LNCAP (cell line): ENCODE measurements around the gene NUDT2.

Experiments
- TF ChIP-seq, protein P1 (sequence below): fragments of 450-650 bp; IDR thresholded peaks from 2 replicates; pipeline ENCODE4 v1.5.1; 2017; ENCODE audit warnings: mild to moderate bottlenecking

The NUDT2 gene

DNA sequence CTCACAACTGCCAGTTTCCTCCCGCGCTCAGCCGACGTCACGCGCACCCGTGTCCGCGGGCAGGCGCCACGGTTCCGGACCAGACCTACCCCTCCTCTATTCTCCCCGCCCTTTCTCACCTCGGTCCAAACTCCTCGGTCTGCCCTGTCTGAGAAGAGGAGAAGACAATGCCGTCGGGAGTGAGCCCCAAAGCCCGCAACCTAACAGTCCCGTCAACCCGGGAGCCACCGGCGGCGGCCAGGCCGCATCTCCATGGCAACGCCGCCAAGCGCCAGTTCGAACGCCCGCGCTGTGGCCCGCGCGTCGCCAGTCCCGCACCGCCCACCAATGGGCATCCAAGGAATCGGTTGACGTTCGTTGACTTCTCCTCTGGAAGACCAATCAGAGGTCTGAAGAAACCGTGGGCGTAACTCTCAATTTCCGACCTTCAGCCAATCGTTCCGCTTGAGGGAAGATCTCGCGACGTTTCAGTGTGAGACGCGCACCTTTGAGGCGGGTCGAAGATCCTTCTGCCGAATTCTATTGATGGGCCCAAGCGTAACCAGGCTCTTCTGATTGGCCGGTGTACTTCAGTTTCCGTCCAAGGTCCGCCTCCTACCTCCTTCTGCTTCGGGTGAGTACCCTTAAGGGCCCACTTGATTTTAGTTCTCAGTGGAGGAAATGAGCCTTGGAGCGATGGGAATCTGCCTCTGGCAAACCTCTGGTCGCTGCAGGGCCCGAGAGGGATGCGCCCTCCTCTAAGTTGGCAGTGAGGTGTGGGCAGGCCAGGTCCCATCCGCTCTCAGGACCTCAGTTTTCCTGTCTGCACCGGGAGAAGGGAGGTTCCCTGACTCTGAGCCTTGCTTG is at the start of gene NUDT2, which contains the start of gene KIF24:
TSS of gene NUDT2 (plus strand) at position 583 of the 846 bp plus-strand sequence. CDS start 9,471 bp downstream, outside the sequence.
TSS of gene KIF24 (minus strand) at position 282 of the 846 bp plus-strand sequence. CDS start 17,922 bp downstream, outside the sequence.
- TF ChIP-seq, protein P1, sequence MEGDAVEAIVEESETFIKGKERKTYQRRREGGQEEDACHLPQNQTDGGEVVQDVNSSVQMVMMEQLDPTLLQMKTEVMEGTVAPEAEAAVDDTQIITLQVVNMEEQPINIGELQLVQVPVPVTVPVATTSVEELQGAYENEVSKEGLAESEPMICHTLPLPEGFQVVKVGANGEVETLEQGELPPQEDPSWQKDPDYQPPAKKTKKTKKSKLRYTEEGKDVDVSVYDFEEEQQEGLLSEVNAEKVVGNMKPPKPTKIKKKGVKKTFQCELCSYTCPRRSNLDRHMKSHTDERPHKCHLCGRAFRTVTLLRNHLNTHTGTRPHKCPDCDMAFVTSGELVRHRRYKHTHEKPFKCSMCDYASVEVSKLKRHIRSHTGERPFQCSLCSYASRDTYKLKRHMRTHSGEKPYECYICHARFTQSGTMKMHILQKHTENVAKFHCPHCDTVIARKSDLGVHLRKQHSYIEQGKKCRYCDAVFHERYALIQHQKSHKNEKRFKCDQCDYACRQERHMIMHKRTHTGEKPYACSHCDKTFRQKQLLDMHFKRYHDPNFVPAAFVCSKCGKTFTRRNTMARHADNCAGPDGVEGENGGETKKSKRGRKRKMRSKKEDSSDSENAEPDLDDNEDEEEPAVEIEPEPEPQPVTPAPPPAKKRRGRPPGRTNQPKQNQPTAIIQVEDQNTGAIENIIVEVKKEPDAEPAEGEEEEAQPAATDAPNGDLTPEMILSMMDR = no peak

DNA sequence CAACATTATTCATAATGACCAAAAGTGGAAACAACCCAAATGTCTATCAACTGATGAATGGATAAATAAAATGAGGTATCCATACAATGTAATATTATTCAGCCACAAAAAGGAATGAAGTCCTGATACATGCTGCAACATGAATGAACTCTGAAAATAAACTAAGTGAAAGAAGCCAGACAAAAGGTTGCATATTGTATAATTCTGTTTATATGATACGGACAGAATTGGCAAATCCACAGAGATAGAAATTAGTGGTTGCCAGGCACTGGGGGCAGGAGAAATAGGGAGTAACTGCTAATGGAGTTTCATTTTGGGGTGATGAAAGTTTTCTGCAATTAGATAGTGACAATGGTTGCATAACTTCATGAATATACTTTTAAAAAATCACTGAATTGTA is 47.3 kb upstream of the NUDT2 start:
- TF ChIP-seq, protein P1 = no peak

DNA sequence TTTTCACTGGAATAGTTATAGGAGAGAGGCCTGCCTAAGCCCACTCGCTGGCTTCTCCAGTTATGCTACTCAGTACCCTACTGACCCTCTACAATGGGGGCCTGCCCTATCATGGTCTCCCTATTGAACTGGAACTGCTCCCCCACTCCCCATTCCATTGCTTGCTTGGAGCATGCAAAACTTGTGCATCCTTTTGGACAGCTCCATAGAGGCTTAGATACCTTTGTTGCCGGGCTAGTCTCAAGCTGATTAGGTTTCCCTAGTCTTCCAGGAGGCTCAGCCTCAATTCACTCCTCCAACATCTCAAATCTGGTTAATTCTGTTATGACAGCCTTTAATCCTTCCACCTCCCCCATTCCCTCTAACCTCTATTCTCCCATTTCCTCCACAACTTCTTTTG is 40.2 kb upstream of the NUDT2 start:
- TF ChIP-seq, protein P1 = no peak

DNA sequence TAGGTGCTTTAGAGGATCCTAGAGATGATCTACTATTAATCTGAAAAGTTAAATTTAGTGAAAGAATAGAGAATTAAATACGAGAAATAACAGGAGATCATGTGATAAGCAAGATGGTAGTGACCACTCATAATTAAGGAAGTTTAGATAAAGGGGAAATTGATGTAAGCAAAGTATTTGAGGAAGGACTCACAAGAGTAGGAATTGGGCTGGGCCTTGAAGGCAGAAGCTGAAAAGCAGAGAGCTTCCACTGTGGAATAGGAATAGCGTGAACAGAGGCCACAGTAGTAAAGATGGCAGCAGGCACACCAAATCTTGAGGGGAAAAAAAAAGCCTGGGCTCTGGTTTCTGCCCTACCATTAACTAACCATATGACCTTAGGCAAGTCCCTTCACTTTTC is 38.3 kb upstream of the NUDT2 start:
- TF ChIP-seq, protein P1 = no peak

DNA sequence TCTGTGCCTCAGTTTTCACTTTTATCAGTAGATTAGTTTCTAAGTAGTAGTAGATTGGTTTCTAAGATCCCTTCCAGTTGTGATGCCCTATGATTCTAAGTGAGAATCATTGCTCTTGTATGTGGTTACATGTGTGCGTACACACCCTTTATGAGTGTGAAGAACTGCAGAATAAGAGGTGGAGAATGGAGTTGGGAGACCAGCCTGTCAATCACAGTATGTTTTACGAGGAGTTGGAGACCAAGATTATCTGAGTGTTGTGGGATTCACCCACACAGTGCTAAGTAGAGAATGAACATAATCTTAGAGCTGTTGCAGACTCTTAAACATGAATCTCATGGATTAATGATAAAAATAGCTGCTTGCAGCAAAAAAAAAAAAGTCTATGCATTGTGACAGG is 37.9 kb upstream of the NUDT2 start:
- TF ChIP-seq, protein P1 = no peak

DNA sequence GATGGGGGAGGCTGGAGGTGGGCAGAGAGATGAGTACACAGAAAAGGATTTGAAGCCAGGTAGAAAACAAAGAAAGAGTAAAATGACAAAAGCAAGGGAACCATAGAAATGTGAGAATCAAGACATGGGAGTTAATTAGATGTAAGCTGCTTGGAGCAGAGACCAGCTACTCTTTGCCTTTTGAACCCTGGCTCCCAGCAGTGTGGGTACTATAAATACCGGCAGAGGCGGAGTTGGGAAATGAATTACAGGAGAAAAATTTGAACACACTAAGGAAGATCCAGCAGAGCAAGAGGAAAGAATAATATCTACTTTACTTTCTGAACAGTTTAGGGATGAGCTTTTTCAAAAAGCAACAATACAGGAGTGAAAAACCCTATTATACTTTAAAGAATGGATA is 36.8 kb upstream of the NUDT2 start:
- TF ChIP-seq, protein P1 = no peak

- TF ChIP-seq, protein P1 = no peak
These were observed 19.2 kb upstream of the NUDT2 start for GRCh38 chr9:34310215-34310614.
